Neural progenitor cell (in vitro differentiated cells): ENCODE measurements around the gene ZIC4. TPM values are rescaled to one million over a fixed set of nuclear protein-coding genes. Genes with fewer than 3 reads are reported as not detected.

Experiments used
- DNase-seq: peaks from one replicate; pipeline ENCODE4 v3.0.0-alpha.2; 2016; ENCODE audit warnings: low spot score
- H2AFZ ChIP-seq: fragments of 200-600 bp; sonication (generic); replicated peaks from 2 replicates; pipeline ENCODE4 v1.6.1; 2016; ENCODE audit warnings: antibody characterized with exemption
- H3F3A ChIP-seq: fragments of 200-600 bp; sonication (generic); 2 replicates; pipeline ENCODE4 v1.6.1; 2016; ENCODE audit warnings: antibody characterized with exemption, low read depth
- H3K27ac ChIP-seq: fragments of 200-600 bp; sonication (generic); 2 replicates; pipeline ENCODE4 v1.5.1; 2016; ENCODE audit warnings: mild to moderate bottlenecking
- H3K27me3 ChIP-seq: fragments of 200-600 bp; sonication (generic); 2 replicates; pipeline ENCODE4 v1.6.1; 2016; ENCODE audit warnings: mild to moderate bottlenecking, moderate library complexity
- H3K36me3 ChIP-seq: fragments of 200-600 bp; sonication (generic); 2 replicates; pipeline ENCODE4 v1.5.1; 2016
- H3K4me1 ChIP-seq: fragments of 200-600 bp; sonication (generic); 2 replicates; pipeline ENCODE4 v1.6.1; 2016; ENCODE audit warnings: mixed run types
- H3K4me2 ChIP-seq: fragments of 200-600 bp; sonication (generic); 2 replicates; pipeline ENCODE4 v1.6.1; 2016
- H3K4me3 ChIP-seq: fragments of 200-600 bp; sonication (generic); 2 replicates; pipeline ENCODE4 v1.5.1; 2016
- H3K79me2 ChIP-seq: fragments of 200-600 bp; sonication (generic); 2 replicates; pipeline ENCODE4 v1.6.1; 2016; ENCODE audit warnings: low read depth
- H3K9ac ChIP-seq: fragments of 200-600 bp; sonication (generic); 2 replicates; pipeline ENCODE4 v1.6.1; 2016
- H3K9me3 ChIP-seq: fragments of 200-600 bp; sonication (generic); 2 replicates; pipeline ENCODE4 v1.5.1; 2016; ENCODE audit warnings: low read depth
- H4K20me1 ChIP-seq: fragments of 200-600 bp; sonication (generic); 2 replicates; pipeline ENCODE4 v1.6.1; 2016; ENCODE audit warnings: low read depth
- H3K27ac Mint-ChIP-seq: 3 replicates; pipeline ENCODE4 v1.8.0; 2021; ENCODE audit warnings: mixed read lengths
- H3K27me3 Mint-ChIP-seq: 2 replicates; pipeline ENCODE4 v1.8.0; 2022; ENCODE audit warnings: low read depth, mild to moderate bottlenecking, inconsistent platforms, moderate library complexity, mixed read lengths; ENCODE audit not compliant: insufficient read depth
- H3K36me3 Mint-ChIP-seq: 3 replicates; pipeline ENCODE4 v1.8.0; 2021; ENCODE audit warnings: mixed read lengths
- H3K4me1 Mint-ChIP-seq: 3 replicates; pipeline ENCODE4 v1.8.0; 2021; ENCODE audit warnings: mixed read lengths
- H3K4me3 Mint-ChIP-seq: 3 replicates; pipeline ENCODE4 v1.8.0; 2021; ENCODE audit warnings: mild to moderate bottlenecking, moderate library complexity, mixed read lengths
- H3K9me3 Mint-ChIP-seq: 3 replicates; pipeline ENCODE4 v1.8.0; 2020; ENCODE audit warnings: mixed read lengths
- EZH2 ChIP-seq: fragments of 200-600 bp; sonication (generic); IDR thresholded peaks from 2 replicates; pipeline ENCODE4 v1.6.1; 2017; ENCODE audit warnings: antibody characterized with exemption, mild to moderate bottlenecking, moderate library complexity
- EZH2phosphoT487 ChIP-seq: fragments of 200-600 bp; sonication (generic); IDR thresholded peaks from 2 replicates; pipeline ENCODE4 v1.6.1; 2017; ENCODE audit warnings: antibody characterized with exemption
- total RNA-seq: library from RNA; depleted of rRNA; stranded (reverse); fragments of >200 nt; gene quantifications from 2 replicates; pipeline ENCODE4 v1.2.3, GENCODE V29; 2015; ENCODE audit warnings: low replicate concordance
- TF ChIP-seq, protein P1 (sequence below): fragments of 200-600 bp; sonication (generic); IDR thresholded peaks from 2 replicates; pipeline ENCODE4 v1.5.1; 2017; ENCODE audit warnings: antibody characterized with exemption, mild to moderate bottlenecking

The ZIC4 gene
- total RNA-seq, 1 donor from 2014 or later = 0.64 TPM

DNA sequence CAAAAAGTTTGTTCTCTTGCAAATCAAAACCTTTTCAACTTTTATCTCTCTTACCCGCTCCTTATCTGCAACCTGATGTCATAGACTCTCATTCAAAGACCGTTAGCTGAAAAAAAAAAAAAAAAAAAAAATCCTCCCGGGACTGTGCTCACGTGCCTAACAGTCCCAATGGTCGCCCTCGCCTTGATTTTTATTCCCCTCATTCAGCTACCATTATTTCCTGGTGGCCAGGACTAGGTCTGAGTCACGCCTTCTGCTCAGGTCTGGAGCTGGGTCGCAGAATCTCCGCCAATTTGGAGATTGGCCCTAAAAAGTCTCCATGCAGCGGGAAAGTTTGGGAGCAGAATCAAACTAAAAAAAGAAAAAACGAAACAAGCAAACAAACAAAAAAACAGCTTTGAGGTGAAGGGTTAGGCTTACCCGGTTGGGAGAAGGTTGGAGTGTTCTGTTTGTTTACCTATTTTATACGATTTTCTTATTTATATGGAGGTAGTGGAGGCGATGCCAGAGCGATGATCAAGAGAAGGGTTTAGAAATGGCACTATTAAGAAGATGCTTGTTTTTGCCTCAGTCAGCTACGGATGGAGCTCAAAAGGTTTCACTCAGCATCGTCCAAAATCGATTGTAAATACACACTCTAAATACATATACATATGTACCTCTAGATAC lies 51.1 kb downstream of the ZIC4 start:
- Histone ChIP-seq H3K27me3 (peaks cover 53% of the 10 kb centered on the region), H3K27ac (no peak overlapping the region), H3F3A (peaks cover 62% of the 10 kb centered on the region), H3K4me3 (peak overlapping the region; percentile 41), H3K4me1 (peaks cover 63% of the 10 kb centered on the region), H3K36me3 (no peaks in the 10 kb centered on the region), H3K4me2 (peak overlapping the region; percentile 81), H2AFZ (no peak overlapping the region), H4K20me1 (peaks cover 19% of the 10 kb centered on the region), H3K9ac (no peak overlapping the region), H3K79me2 (no peaks in the 10 kb centered on the region), H3K9me3 (no peaks in the 10 kb centered on the region)
- TF ChIP-seq, protein P1, sequence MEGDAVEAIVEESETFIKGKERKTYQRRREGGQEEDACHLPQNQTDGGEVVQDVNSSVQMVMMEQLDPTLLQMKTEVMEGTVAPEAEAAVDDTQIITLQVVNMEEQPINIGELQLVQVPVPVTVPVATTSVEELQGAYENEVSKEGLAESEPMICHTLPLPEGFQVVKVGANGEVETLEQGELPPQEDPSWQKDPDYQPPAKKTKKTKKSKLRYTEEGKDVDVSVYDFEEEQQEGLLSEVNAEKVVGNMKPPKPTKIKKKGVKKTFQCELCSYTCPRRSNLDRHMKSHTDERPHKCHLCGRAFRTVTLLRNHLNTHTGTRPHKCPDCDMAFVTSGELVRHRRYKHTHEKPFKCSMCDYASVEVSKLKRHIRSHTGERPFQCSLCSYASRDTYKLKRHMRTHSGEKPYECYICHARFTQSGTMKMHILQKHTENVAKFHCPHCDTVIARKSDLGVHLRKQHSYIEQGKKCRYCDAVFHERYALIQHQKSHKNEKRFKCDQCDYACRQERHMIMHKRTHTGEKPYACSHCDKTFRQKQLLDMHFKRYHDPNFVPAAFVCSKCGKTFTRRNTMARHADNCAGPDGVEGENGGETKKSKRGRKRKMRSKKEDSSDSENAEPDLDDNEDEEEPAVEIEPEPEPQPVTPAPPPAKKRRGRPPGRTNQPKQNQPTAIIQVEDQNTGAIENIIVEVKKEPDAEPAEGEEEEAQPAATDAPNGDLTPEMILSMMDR = no peak
- no peak for TF ChIP-seq EZH2phosphoT487
- peaks cover 4% of the 10 kb centered on the region for H3K9me3 Mint-ChIP-seq
- peak; percentile 63 for DNase-seq
- peaks cover 14% of the 10 kb centered on the region for H3K27me3 Mint-ChIP-seq
- no peak overlapping the region for H3K27ac Mint-ChIP-seq
- peaks cover 69% of the 10 kb centered on the region for H3K4me1 Mint-ChIP-seq
- H3K36me3 Mint-ChIP-seq = peaks cover 2% of the 10 kb centered on the region
- peak overlapping the region; percentile 84 for H3K4me3 Mint-ChIP-seq

DNA sequence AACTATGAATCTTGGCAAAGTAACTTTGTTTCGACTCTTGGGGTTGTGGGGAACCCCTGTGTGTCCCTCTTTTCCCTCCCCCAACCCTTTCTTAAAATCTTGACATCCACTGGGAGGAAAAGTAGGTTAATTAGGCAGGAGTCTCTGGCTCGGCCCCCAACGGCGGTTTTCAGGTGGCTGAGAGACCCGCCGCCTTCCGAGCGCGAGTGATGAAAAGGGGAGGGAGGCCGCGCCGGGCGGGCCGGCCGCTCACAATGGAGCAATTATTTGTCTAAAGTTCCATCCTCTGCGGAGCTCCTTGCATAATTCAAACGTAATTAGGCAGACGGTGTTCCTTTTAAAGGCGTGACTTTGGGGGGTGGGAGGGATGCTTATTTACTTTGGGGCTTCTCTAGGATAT lies 51.7 kb downstream of the ZIC4 start:
- Histone ChIP-seq H3K9me3 (no peaks in the 10 kb centered on the region), H3K4me1 (peaks cover 57% of the 10 kb centered on the region), H3K4me3 (peak overlapping the region; percentile 41), H3K36me3 (no peaks in the 10 kb centered on the region), H3K79me2 (no peaks in the 10 kb centered on the region), H3K4me2 (peak overlapping the region; percentile 81), H3K9ac (no peak overlapping the region), H3K27ac (peak overlapping the region; percentile 32), H2AFZ (no peak overlapping the region), H3F3A (peaks cover 56% of the 10 kb centered on the region), H4K20me1 (peaks cover 13% of the 10 kb centered on the region), H3K27me3 (peaks cover 47% of the 10 kb centered on the region)
- peak; percentile 93 for DNase-seq
- no peak for TF ChIP-seq EZH2
- TF ChIP-seq, protein P1 = no peak
- TF ChIP-seq EZH2phosphoT487 = no peak
- Mint-ChIP-seq H3K4me3 (peak overlapping the region; percentile 84), H3K27ac (no peak overlapping the region), H3K36me3 (peaks cover 2% of the 10 kb centered on the region), H3K4me1 (peaks cover 64% of the 10 kb centered on the region), H3K27me3 (peaks cover 14% of the 10 kb centered on the region), H3K9me3 (peaks cover 4% of the 10 kb centered on the region)

DNA sequence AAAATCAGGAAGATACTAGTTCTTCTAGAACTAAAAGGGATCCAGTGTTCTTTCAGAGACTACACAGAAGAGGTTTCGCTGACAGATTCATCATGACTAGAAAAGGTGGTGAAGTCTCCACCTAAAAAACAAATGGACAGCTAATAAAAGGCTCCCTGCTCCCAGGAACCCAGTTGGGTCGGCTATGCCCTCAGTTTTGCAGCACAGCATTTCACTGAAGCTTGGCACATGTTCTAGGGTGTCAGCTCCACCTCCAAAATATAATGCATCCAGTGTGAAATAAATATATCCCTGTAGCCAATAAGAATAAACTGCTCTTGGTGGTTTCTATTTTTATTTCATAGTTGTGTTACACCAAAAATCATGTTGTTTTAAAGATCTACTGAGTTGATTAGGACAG lies 55.0 kb downstream of the ZIC4 start:
- no peak for DNase-seq
- peaks cover 7% of the 10 kb centered on the region for H3K27me3 Mint-ChIP-seq
- H3K4me1 Mint-ChIP-seq = peaks cover 42% of the 10 kb centered on the region

More for the DNA sequence above, 55.0 kb downstream of the ZIC4 start:
- peaks cover 42% of the 10 kb centered on the region for H3K4me1 ChIP-seq
- H3K79me2 ChIP-seq = no peaks in the 10 kb centered on the region
- H3K27ac ChIP-seq = no peak overlapping the region
- no peak overlapping the region for H3K27ac Mint-ChIP-seq
- H3K4me3 Mint-ChIP-seq = no peak overlapping the region
- H3K27me3 ChIP-seq = peaks cover 14% of the 10 kb centered on the region
- H4K20me1 ChIP-seq = no peaks in the 10 kb centered on the region
- no peak overlapping the region for H3K9ac ChIP-seq
- no peak overlapping the region for H3K4me2 ChIP-seq
- H3K9me3 ChIP-seq = no peaks in the 10 kb centered on the region
- TF ChIP-seq, protein P1 = no peak
- TF ChIP-seq EZH2phosphoT487 = no peak
- no peak for TF ChIP-seq EZH2
- no peak overlapping the region for H2AFZ ChIP-seq
- H3K9me3 Mint-ChIP-seq = no peaks in the 10 kb centered on the region
- H3K4me3 ChIP-seq = no peak overlapping the region
- H3F3A ChIP-seq = peaks cover 33% of the 10 kb centered on the region
- no peaks in the 10 kb centered on the region for H3K36me3 ChIP-seq
- no peaks in the 10 kb centered on the region for H3K36me3 Mint-ChIP-seq
